Uterus (tissue), 4 donors: ENCODE results near the gene KRTAP12-1. TPM values are rescaled to one million over a fixed set of nuclear protein-coding genes. Genes with fewer than 3 reads are reported as not detected.

Experiments used
- DNase-seq, 2 donors: peaks; one replicate each; pipeline ENCODE4 v3.0.0-alpha.2; 2019 to 2020
- H3K27ac ChIP-seq, 2 donors: fragments of 200-600 bp; sonication (generic); 1 replicate in 1 of 2; 2 replicates in 1 of 2; pipeline ENCODE4 v1.5.1; 2016 to 2018
- H3K27me3 ChIP-seq, 2 donors: fragments of 200-600 bp; sonication (generic); one replicate each; pipeline ENCODE4 v1.5.1; 2018 to 2019; ENCODE audit warnings: control low read depth in 1 of 2
- H3K36me3 ChIP-seq, 2 donors: fragments of 200-600 bp; sonication (generic); one replicate each; pipeline ENCODE4 v1.5.1; 2019; ENCODE audit warnings: control low read depth in 1 of 2
- H3K4me1 ChIP-seq, 2 donors: fragments of 200-600 bp; sonication (generic); one replicate each; pipeline ENCODE4 v1.5.1; 2018 to 2019; ENCODE audit warnings: control low read depth in 1 of 2
- H3K4me3 ChIP-seq, 2 donors: fragments of 200-600 bp; sonication (generic); 1 replicate in 1 of 2; 2 replicates in 1 of 2; pipeline ENCODE4 v1.5.1; 2018 to 2019; ENCODE audit warnings: mild to moderate bottlenecking in 1 of 2
- H3K9me3 ChIP-seq, 2 donors: fragments of 200-600 bp; sonication (generic); one replicate each; pipeline ENCODE4 v1.5.1; 2019; ENCODE audit warnings: control low read depth in 1 of 2
- POLR2A ChIP-seq, 2 donors: fragments of 450-650 bp; IDR thresholded peaks; one replicate each; pipeline ENCODE4 v1.6.1; 2016; ENCODE audit warnings: antibody characterized with exemption in 2 of 2, mild to moderate bottlenecking in 1 of 2, moderate library complexity in 1 of 2
- intact Hi-C: fragments of 100-400 bp; cut with DNase I; formaldehyde crosslinking; loops from one replicate; pipeline ENCODE4 v1.15.1; 2023; ENCODE audit warnings: low total_unique reads
- total RNA-seq, 4 donors: library from RNA; depleted of rRNA in 3 of 4; stranded (reverse); fragments of >200 nt in 3 of 4; gene quantifications; one replicate each; pipeline versions ENCODE4 v1.1.0 to v1.2.4, GENCODE V29; 2014 to 2023
- TF ChIP-seq, protein P1 (sequence below), 4 experiments: fragments of 200-600 bp in 2 of 4; fragments of 450-650 bp in 2 of 4; sonication (generic) in 2 of 4; IDR thresholded peaks; one replicate each; pipeline ENCODE4 v1.5.1; 2016 to 2019; ENCODE audit warnings: antibody characterized with exemption in 4 of 4, mild to moderate bottlenecking in 2 of 4, moderate library complexity in 1 of 4
- donor health status: DM: yes; HTN: yes; CAD: no.

Gene KRTAP12-1
- total RNA-seq, 4 donors from 2014 or later, result 1.5 TPM; not detected in 3

DNA sequence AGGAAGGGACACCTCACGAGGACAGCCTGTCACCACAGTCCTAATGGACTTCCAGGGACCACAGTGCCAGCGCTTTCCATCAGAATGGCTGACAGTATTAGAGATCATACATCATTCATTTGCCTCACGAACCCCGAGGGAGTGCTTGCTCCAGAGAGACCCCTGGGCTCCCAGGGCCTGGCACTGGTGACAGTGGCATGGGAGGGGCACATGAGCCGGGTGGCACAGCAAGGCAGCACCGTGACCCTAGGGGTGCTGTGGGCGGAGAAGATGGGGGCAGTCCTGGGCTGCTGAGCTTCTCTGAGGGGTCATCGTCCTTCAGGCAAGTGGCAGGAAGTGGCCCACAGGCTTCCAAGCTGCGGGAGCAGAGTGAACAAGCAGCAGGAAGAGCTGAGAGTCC, 45.8 kb upstream of the KRTAP12-1 start:
- no peak overlapping the region for H3K27ac ChIP-seq
- no peaks in the 10 kb centered on the region for H3K27me3 ChIP-seq
- H3K36me3 ChIP-seq, result no peaks in the 10 kb centered on the region
- no peaks in the 10 kb centered on the region for H3K4me1 ChIP-seq
- H3K4me3 ChIP-seq, result no peak overlapping the region
- H3K9me3 ChIP-seq, result no peaks in the 10 kb centered on the region
- no peak for DNase-seq
- TF ChIP-seq, protein P1, sequence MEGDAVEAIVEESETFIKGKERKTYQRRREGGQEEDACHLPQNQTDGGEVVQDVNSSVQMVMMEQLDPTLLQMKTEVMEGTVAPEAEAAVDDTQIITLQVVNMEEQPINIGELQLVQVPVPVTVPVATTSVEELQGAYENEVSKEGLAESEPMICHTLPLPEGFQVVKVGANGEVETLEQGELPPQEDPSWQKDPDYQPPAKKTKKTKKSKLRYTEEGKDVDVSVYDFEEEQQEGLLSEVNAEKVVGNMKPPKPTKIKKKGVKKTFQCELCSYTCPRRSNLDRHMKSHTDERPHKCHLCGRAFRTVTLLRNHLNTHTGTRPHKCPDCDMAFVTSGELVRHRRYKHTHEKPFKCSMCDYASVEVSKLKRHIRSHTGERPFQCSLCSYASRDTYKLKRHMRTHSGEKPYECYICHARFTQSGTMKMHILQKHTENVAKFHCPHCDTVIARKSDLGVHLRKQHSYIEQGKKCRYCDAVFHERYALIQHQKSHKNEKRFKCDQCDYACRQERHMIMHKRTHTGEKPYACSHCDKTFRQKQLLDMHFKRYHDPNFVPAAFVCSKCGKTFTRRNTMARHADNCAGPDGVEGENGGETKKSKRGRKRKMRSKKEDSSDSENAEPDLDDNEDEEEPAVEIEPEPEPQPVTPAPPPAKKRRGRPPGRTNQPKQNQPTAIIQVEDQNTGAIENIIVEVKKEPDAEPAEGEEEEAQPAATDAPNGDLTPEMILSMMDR (IDR thresholded peaks at IDR 0.05), result no peak
- TF ChIP-seq POLR2A (IDR thresholded peaks at IDR 0.05), result no peak
- intact Hi-C loops, result no loop called here

DNA sequence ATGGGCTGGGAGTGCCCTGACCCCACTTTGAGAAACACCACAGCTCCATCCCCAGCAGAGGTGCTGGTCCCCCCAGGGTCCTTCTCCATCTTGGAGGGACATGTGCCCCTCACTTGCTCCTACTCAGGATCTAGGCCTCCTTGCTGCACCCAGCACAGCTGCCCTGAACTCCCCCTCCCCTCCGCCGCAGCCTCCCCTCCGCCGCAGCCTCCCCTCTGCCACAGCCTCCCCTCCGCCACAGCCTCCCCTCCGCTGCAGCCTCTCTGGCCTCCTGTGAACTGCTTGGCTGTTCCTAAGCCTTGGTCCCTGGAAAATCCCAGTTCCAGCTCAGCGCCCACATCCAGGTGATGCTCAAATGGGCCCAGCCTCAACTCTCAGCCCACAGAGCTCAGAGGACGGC, 45.4 kb upstream of the KRTAP12-1 start:
- intact Hi-C loops, result no loop called here
- DNase-seq, result no peak

DNA sequence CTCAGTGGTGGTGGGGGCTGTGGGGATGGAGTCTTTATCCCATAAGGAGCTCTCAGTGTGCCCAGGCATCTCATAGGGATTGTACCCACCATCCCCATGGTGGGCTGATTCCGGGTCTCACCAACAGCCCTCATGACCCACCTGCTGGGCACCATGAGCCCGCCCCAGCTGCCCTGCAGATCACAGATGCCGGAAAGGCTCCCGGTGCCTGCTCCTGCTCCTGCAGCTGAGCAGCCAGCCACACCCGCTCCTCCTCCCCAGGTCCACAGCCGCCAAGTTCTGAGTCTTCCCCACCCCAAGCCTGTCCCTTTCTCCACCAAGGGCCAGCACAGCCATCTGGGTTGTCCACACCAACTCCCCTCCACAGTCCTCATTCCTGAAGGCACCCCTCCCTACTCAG, 44.9 kb upstream of the KRTAP12-1 start:
- Histone ChIP-seq H3K4me3 (no peak overlapping the region), H3K27me3 (no peaks in the 10 kb centered on the region), H3K27ac (no peak overlapping the region), H3K9me3 (no peaks in the 10 kb centered on the region), H3K4me1 (no peaks in the 10 kb centered on the region), H3K36me3 (no peaks in the 10 kb centered on the region)
- no peak for TF ChIP-seq POLR2A (IDR thresholded peaks at IDR 0.05)
- TF ChIP-seq, protein P1 (IDR thresholded peaks at IDR 0.05), result no peak
- DNase-seq, result no peak
- intact Hi-C loops, result no loop called here

More for the DNA sequence above, 45.4 kb upstream of the KRTAP12-1 start:
- no peak overlapping the region for H3K4me3 ChIP-seq
- no peaks in the 10 kb centered on the region for H3K4me1 ChIP-seq
- H3K9me3 ChIP-seq, result no peaks in the 10 kb centered on the region
- no peak overlapping the region for H3K27ac ChIP-seq
- H3K36me3 ChIP-seq, result no peaks in the 10 kb centered on the region
- no peaks in the 10 kb centered on the region for H3K27me3 ChIP-seq
- TF ChIP-seq, protein P1 (IDR thresholded peaks at IDR 0.05), result no peak
- TF ChIP-seq POLR2A (IDR thresholded peaks at IDR 0.05), result no peak

DNA sequence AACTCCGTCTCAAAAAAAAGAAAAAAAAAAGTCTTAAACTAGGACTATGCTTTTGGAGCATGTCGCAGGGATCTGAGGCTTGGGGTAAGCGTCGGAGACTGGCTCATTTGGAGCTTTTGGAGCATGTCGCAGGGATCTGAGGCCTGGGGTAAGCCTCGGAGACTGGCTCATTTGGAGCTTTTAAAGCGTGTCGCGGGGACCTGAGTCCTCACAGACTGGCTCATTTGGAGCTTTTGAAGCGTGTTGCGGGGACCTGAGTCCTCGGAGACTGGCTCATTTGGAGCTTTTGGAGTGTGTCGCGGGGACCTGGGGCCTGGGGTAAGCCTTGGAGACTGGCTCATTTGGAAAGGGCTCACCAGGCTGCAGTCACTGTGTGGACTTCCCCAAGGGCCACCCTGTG, 43.0 kb upstream of the KRTAP12-1 start:
- DNase-seq, result no peak
- Histone ChIP-seq H3K4me3 (no peak overlapping the region), H3K36me3 (no peaks in the 10 kb centered on the region), H3K27me3 (no peaks in the 10 kb centered on the region), H3K4me1 (no peaks in the 10 kb centered on the region), H3K27ac (no peak overlapping the region), H3K9me3 (no peaks in the 10 kb centered on the region)
- intact Hi-C loops, result no loop called here
- TF ChIP-seq POLR2A (IDR thresholded peaks at IDR 0.05), result no peak
- TF ChIP-seq, protein P1 (IDR thresholded peaks at IDR 0.05), result no peak

DNA sequence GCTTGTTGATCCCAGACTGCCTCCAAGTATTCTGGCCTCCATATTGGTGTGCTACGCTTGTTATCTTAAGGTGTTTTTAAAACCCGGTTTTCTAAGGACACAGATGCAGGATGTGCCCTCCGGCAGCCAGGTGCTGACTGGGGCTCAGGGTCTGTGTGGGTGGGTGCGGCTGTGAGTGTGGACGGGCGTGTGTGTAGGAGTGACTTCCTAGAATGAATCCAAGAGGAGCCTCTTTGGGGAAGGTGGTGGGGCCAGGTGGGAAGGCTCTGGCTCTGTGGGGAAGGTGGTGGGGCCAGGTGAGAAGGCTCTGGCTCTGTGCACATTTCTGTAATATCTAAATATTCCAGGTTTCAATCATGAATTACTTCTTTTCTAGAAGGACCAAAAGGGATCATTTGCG, 42.2 kb upstream of the KRTAP12-1 start:
- TF ChIP-seq POLR2A (IDR thresholded peaks at IDR 0.05), result no peak
- TF ChIP-seq, protein P1 (IDR thresholded peaks at IDR 0.05), result no peak
- Histone ChIP-seq H3K27ac (no peak overlapping the region), H3K27me3 (no peaks in the 10 kb centered on the region), H3K4me1 (no peaks in the 10 kb centered on the region), H3K4me3 (no peak overlapping the region), H3K36me3 (no peaks in the 10 kb centered on the region), H3K9me3 (no peaks in the 10 kb centered on the region)
- intact Hi-C loops, result no loop called here
- DNase-seq, result no peak
